Neural crest cell (in vitro differentiated cells): ENCODE results near the gene DHX16. TPM values are rescaled to one million over a fixed set of nuclear protein-coding genes. Genes with fewer than 3 reads are reported as not detected.

Experiments used
- DNase-seq: peaks from one replicate; pipeline ENCODE4 v3.0.0; 2021; ENCODE audit warnings: low read depth, mixed read lengths, low spot score
- H3K27ac Mint-ChIP-seq: one replicate; pipeline ENCODE4 v1.8.0; 2021; ENCODE audit warnings: mild to moderate bottlenecking, mixed read lengths; ENCODE audit not compliant: unreplicated experiment
- H3K27me3 Mint-ChIP-seq: 2 replicates; pipeline ENCODE4 v1.8.0; 2021; ENCODE audit warnings: low read depth, mild to moderate bottlenecking, mixed read lengths
- H3K36me3 Mint-ChIP-seq: 2 replicates; pipeline ENCODE4 v1.8.0; 2021; ENCODE audit warnings: low read depth, mild to moderate bottlenecking, mixed read lengths
- H3K4me1 Mint-ChIP-seq: 2 replicates; pipeline ENCODE4 v1.8.0; 2021; ENCODE audit warnings: mixed read lengths
- H3K4me3 Mint-ChIP-seq: one replicate; pipeline ENCODE4 v1.8.0; 2021; ENCODE audit warnings: mild to moderate bottlenecking, mixed read lengths
- H3K9me3 Mint-ChIP-seq: 2 replicates; pipeline ENCODE4 v1.8.0; 2021; ENCODE audit warnings: mixed read lengths
- total RNA-seq: library from RNA; stranded (reverse); gene quantifications from 2 replicates; pipeline ENCODE4 v1.2.1, GENCODE V29; 2021
- TF ChIP-seq, protein P1 (sequence below): fragments of 200-600 bp; sonication (generic); conservative IDR thresholded peaks from 2 replicates; pipeline ENCODE4 v1.5.0; 2021; ENCODE audit warnings: antibody characterized with exemption, mild to moderate bottlenecking

The DHX16 gene
- total RNA-seq, 1 donor from 2014 or later = 30.3 TPM

DNA sequence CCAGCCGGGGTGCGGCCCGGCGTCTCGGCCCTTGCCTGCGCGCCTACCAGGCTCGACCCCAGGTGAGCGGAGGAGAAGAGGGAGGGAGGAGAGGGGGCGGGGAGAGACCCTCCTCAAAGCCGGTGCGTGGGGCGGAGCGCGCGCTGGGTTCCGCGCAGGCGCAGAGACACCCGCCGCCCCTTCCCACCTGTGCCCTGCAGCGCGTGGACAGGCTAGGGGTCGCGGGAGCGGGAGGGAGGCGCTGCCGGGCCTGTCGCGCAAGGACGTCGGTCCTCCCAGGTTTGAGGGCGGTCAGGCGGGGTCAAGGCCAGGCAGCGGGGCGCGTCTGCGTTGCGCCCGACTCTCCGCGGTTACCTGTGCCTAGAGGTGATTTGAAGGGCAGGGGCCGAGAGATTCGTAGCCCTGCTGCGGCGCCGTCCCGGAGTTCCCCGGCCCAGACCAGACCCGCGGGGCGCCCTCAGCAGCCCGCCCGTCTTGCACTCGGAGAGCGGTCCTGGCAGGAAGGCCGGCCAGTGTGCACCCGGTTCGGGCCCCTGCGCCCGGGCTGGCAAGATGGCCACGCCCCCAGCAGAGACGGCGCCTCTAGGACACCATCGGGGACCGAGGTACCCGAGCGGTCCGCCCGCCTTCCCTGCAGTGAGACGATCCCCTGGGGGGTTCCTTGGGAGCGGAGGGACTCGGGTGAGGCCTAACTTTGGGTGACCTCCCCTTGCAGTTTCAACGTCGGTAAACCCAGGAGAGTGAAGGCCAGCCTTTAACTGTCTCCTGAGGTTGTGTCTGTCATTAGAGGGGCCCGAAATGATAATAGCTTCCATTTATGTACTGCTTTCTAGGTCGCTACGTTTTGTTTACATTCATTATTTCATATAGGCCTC, 25.3 kb downstream of the DHX16 start:
- Mint-ChIP-seq H3K36me3 (peaks cover 5% of the 10 kb centered on the region), H3K4me1 (peaks cover 21% of the 10 kb centered on the region), H3K27ac (peak overlapping the region; percentile 87)

DNA sequence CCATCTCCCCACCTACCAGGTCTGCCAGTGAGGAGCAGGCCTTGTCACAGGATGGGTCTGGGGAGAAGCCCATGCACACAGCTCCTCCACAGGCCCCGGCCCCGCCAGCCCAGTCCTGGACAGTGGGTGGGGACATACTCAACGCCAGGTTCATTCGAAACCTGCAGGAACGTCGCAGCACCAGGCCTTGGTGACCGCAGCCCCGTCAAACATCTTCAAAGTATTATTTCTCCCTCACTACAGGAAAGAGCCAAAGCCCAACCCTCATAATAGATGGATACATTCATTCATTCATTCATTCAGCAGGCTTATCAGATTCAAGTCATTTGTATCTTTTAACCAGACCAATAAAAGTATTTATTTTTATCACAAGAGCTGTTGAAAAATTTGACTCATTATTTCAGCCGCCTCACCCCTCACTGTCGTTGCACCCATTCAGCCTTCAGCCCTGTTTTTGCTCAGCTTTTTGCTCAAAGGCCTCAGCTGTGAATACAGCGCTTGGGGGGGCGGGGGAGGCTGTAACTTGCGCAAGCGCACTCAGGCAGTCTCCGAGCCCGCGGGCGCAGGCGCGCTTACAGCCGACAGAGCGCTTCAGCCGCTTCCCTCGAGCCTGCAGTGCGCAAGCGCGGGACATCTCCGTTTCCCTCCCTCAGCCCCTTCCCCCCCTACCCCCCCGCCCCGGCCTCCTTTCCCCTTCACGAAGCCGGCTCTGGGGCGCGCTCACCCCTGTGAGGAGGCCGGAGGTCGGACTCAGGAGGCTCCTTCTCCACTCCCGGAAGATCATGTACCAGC, 26.2 kb downstream of the DHX16 start, which contains the start of gene C6orf136:
C6orf136 (plus strand) TSS at position 684 of the 792 bp plus-strand sequence; CDS start at position 783, 99 bp downstream.
- H3K9me3 Mint-ChIP-seq = no peaks in the 10 kb centered on the region
- peak; percentile 79 for DNase-seq
- no peaks in the 10 kb centered on the region for H3K27me3 Mint-ChIP-seq
- peak within 1 kb of the TSS; percentile 94 for H3K4me3 Mint-ChIP-seq
- peaks cover 21% of the 10 kb centered on the region for H3K4me1 Mint-ChIP-seq
- peak within 1 kb of the TSS; percentile 87 for H3K27ac Mint-ChIP-seq
- H3K36me3 Mint-ChIP-seq = peaks cover 2% of the 10 kb centered on the region
- TF ChIP-seq, protein P1, sequence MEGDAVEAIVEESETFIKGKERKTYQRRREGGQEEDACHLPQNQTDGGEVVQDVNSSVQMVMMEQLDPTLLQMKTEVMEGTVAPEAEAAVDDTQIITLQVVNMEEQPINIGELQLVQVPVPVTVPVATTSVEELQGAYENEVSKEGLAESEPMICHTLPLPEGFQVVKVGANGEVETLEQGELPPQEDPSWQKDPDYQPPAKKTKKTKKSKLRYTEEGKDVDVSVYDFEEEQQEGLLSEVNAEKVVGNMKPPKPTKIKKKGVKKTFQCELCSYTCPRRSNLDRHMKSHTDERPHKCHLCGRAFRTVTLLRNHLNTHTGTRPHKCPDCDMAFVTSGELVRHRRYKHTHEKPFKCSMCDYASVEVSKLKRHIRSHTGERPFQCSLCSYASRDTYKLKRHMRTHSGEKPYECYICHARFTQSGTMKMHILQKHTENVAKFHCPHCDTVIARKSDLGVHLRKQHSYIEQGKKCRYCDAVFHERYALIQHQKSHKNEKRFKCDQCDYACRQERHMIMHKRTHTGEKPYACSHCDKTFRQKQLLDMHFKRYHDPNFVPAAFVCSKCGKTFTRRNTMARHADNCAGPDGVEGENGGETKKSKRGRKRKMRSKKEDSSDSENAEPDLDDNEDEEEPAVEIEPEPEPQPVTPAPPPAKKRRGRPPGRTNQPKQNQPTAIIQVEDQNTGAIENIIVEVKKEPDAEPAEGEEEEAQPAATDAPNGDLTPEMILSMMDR = no peak

More for the DNA sequence above, 25.3 kb downstream of the DHX16 start:
- Mint-ChIP-seq H3K27me3 (no peaks in the 10 kb centered on the region), H3K4me3 (peak overlapping the region; percentile 94), H3K9me3 (no peaks in the 10 kb centered on the region)
- peak; percentile 67 for DNase-seq
- TF ChIP-seq, protein P1 = no peak

DNA sequence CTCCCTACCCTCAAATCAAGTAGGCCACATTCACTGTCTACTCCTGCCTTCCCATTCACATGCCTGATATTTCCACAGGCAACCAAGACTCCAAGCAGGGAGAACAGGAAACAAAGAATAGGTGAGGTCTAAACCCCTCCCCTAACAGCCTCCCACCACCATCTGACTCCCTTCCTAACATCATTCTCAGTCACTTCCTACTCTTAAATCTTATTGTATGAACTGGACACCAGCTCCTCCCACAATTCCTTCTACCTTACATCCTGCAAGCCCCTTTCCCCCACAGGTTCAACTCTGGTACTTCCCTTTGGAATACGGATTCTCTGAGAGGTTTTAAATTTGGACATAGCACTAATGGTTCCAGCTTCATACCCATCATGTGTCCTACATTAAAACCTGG, 26.8 kb downstream of the DHX16 start:
- Mint-ChIP-seq H3K27ac (peak overlapping the region; percentile 31), H3K4me3 (peak overlapping the region; percentile 94), H3K36me3 (peaks cover 5% of the 10 kb centered on the region), H3K27me3 (no peaks in the 10 kb centered on the region), H3K4me1 (peaks cover 21% of the 10 kb centered on the region), H3K9me3 (no peaks in the 10 kb centered on the region)
- TF ChIP-seq, protein P1 = no peak
- DNase-seq = no peak

DNA sequence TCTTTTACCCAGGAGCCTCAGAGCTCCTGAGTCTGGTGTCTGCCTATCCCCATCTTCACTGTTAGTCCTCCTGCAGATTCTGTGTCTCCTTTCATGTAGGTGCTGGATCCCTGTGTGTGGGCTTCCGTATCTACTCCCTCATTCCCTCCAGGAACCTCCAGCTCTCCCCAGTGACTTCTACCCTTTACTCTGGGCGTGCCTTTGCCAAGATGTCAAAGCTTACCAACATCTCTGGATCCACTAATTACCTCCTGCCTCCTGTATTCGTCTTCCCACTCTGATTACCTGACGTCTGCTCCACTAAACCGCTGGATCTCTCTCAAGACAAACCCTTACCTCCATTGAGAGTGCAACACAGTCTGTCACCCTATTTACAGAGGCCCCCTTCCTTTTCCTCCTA, 28.0 kb downstream of the DHX16 start:
- no peak for DNase-seq
- H3K27me3 Mint-ChIP-seq = no peaks in the 10 kb centered on the region
- peaks cover 9% of the 10 kb centered on the region for H3K36me3 Mint-ChIP-seq
- H3K27ac Mint-ChIP-seq = no peak overlapping the region
- H3K4me3 Mint-ChIP-seq = peak overlapping the region; percentile 2
- no peaks in the 10 kb centered on the region for H3K9me3 Mint-ChIP-seq
- TF ChIP-seq, protein P1 = no peak
- H3K4me1 Mint-ChIP-seq = peaks cover 21% of the 10 kb centered on the region

DNA sequence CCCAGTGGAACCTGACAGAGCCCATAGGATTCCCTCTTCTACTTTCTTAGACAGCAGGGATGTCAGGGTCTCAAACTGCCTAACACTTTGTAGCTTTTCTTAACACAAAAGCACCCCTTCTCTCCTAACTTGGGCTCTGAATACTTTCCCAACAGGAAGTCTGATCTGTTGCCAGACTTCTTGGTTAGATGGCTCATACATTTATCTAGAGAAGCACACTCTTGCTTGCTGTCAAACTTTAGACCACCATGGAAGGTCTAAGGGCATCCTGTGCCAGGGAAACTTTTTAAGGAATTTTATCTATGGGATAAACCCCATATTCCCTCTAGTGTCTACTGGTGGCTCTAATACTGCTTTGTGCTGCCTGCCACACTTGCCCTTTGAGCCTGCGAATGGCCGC, 29.1 kb downstream of the DHX16 start:
- no peak overlapping the region for H3K27ac Mint-ChIP-seq
- no peak for DNase-seq
- TF ChIP-seq, protein P1 = no peak
- peaks cover 21% of the 10 kb centered on the region for H3K4me1 Mint-ChIP-seq
- H3K27me3 Mint-ChIP-seq = no peaks in the 10 kb centered on the region
- no peaks in the 10 kb centered on the region for H3K9me3 Mint-ChIP-seq
- peaks cover 9% of the 10 kb centered on the region for H3K36me3 Mint-ChIP-seq
- H3K4me3 Mint-ChIP-seq = no peak overlapping the region
